Measurements from ENCODE around the gene BLOC1S6. TPM values are rescaled to one million over a fixed set of nuclear protein-coding genes. Genes with fewer than 3 reads are reported as not detected.
A peak's percentile ranks its signal among the peaks of the same experiment; 100 is the strongest.

The BLOC1S6 gene
- total and polyA plus RNA-seq, 2 of the 8 experiments (the other 6 are each of a cell fraction or from before 2014, with no cell fraction given): 4.5 to 28.8 TPM

DNA sequence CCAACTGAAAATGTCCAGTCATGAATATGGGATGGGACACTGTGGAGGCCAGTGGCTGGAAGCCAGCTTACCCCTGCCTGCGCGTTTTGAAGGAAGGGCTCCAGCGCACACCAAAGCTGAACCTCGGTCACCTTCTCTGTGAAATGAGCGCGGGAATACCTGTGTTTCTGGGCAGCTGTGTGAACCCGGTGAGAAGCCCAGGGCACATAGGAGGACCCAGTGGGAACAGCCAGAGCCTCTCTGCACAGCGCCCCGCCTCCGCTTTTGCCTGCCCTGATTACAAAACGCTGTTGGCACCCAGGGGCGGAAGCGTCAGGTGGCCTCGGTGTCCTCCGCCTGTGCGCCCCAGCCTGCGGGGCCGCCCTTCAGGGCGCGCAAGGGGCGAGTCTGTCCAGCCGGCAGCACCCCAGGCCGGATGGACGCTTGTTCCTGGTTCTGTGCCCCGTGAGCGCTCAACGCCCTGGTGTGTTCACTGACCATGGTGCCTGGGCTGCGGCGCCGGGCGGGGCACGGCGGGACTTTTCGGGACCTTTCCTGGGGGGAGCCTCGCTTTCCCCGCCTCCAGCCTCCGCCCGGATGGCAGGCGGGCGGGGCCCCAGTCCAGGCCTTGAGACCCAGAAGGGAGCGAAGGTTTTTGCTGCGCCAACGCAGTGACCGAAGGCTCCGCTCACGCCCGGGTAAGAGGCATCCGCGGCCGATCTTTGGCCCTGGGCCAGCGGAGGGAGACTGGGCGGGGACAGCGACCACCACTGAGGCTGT lies 47.4 kb downstream of the BLOC1S6 start, which contains the start of gene SQOR:
SQOR (plus strand) TSS at position 598 of the 759 bp plus-strand sequence. CDS start 23,895 bp downstream, outside the sequence.
- Histone ChIP-seq H3K9me3 (ENCODE audit: insufficient read depth in 2 of 2, low read depth in 1 of 2, low read length in 1 of 2) (no peaks in the 10 kb centered on the region), H3K14ac (ENCODE audit: insufficient read length) (no peak within 1 kb of the TSS), H3K4ac (replicated peaks; ENCODE audit: insufficient read length, low read depth, low read length) (no peak within 1 kb of the TSS), H4K91ac (replicated peaks; ENCODE audit: insufficient read length, low read length) (no peak within 1 kb of the TSS), H3K79me1 (ENCODE audit: low read depth, low read length) (no peaks in the 10 kb centered on the region), H2BK5ac (ENCODE audit: low read depth, low read length) (no peak within 1 kb of the TSS), H3K27me3 (replicated peaks in 1 of 4; ENCODE audit: control insufficient read depth in 3 of 4, extremely low read depth in 1 of 4, insufficient read depth in 3 of 4, low read length in 3 of 4) (peaks cover 0 to 25% (median 19%) of the 10 kb centered on the region in 4 experiments; a peak in 6 of 7 replicates), H2AFZ (ENCODE audit: low read length) (peak within 1 kb of the TSS; percentile 73), H2BK20ac (ENCODE audit: low read length) (no peak within 1 kb of the TSS), H3K4me1 (replicated peaks in 1 of 4; ENCODE audit: control insufficient read depth in 3 of 4, insufficient read depth in 4 of 4, low read length in 3 of 4) (peaks cover 0 to 7% (median 1%) of the 10 kb centered on the region in 4 experiments; a peak in 3 of 7 replicates), H4K5ac (ENCODE audit: insufficient read length, low read depth, low read length) (no peak within 1 kb of the TSS), H4K8ac (ENCODE audit: extremely low read depth, insufficient read depth, low read length) (no peak within 1 kb of the TSS; the same call in 1 of the 2 replicates), H2BK120ac (replicated peaks; ENCODE audit: low read depth, low read length) (no peak within 1 kb of the TSS), H2BK12ac (ENCODE audit: low read depth, low read length) (no peak within 1 kb of the TSS), H3K9ac (replicated peaks in 1 of 4; ENCODE audit: extremely low read depth in 1 of 4, low read depth in 3 of 4, low read length in 3 of 4) (peak within 1 kb of the TSS in 1 of 4 experiments; percentile 52; a peak in 2 of 7 replicates), H3K4me2 (ENCODE audit: insufficient read depth in 1 of 2, low read depth in 2 of 2, low read length in 2 of 2) (peak within 1 kb of the TSS; percentile 81 to 83), H3K23me2 (ENCODE audit: low read depth, low read length) (peaks cover 10% of the 10 kb centered on the region; the same call in 1 of the 2 replicates), H3K56ac (replicated peaks; ENCODE audit: insufficient read length, low read depth, low read length) (no peak within 1 kb of the TSS), H3K79me2 (ENCODE audit: control insufficient read depth in 1 of 2, insufficient read depth in 2 of 2, low read length in 2 of 2) (no peaks in the 10 kb centered on the region), H4K20me1 (replicated peaks in 1 of 2; ENCODE audit: control insufficient read depth in 1 of 2, insufficient read depth in 2 of 2, low read length in 2 of 2) (no peaks in the 10 kb centered on the region), H2AK5ac (ENCODE audit: low read depth, low read length) (no peak within 1 kb of the TSS), H3K36me3 (ENCODE audit: control insufficient read depth in 2 of 4, insufficient read depth in 4 of 4, low read length in 3 of 4) (no peaks in the 10 kb centered on the region), H3K18ac (ENCODE audit: extremely low read depth, low read length) (no peak within 1 kb of the TSS; the same call in 1 of the 2 replicates), H2BK15ac (ENCODE audit: low read length) (no peak within 1 kb of the TSS), H3K4me3 (ENCODE audit: extremely low read depth in 1 of 4, insufficient read depth in 2 of 4, low read depth in 3 of 4, low read length in 4 of 4) (peak within 1 kb of the TSS; percentile 52 to 75 (median 70)), H3K23ac (ENCODE audit: insufficient read length) (no peak within 1 kb of the TSS), H3K27ac (ENCODE audit: low read depth, low read length) (no peak within 1 kb of the TSS)
- FAIRE-seq (no peak), DNase-seq (ENCODE audit: low read depth in 1 of 2, low spot score in 2 of 2) (peak in 1 of 2 experiments; percentile 74)
- TF ChIP-seq CREB1 (IDR thresholded peaks at IDR 0.05) (no peak), ZNF274 (IDR thresholded peaks at IDR 0.05; ENCODE audit: borderline replicate concordance, extremely low read depth, low read length) (no peak), HDAC2 (IDR thresholded peaks at IDR 0.05; ENCODE audit: borderline replicate concordance in 1 of 2, low read depth in 2 of 2, low read length in 2 of 2) (peak in 1 of 2 experiments; percentile 34; a peak in 1 of 4 replicates), SUZ12 (IDR thresholded peaks at IDR 0.05; ENCODE audit: low read length) (peak; percentile 68; the same call in 1 of the 2 replicates), KDM4A (IDR thresholded peaks at IDR 0.05; ENCODE audit: low read depth, low read length, severe bottlenecking) (peak; percentile 96), ASH2L (IDR thresholded peaks at IDR 0.05; ENCODE audit: low read length) (peak; percentile 65), SIN3A (conservative IDR thresholded peaks at IDR 0.05 in 1 of 2, IDR thresholded peaks at IDR 0.05 in 1 of 2; ENCODE audit: low read depth in 1 of 2, low read length in 2 of 2) (peak in 1 of 2 experiments; percentile 18; a peak in 1 of 4 replicates), SP2 (IDR thresholded peaks at IDR 0.05; ENCODE audit: low read length) (no peak)
- CTCF ChIA-PET (ENCODE audit: partially characterized antibody): interaction anchor here (0.8 to 1.3 kb wide), 7 partner anchors 11 to 177 kb away, joined by 3 to 6 read pairs (median 3); no protein-coding TSS in a partner anchor
- POLR2A ChIA-PET (ENCODE audit: partially characterized antibody): interaction anchor here (0.5 to 1.1 kb wide), 4 partner anchors 47 to 991 kb away, joined by 3 to 5 read pairs (median 3); partner anchors contain the start of gene BLOC1S6
- WGBS, 2 experiments (ENCODE audit: extremely low coverage in 1 of 2, insufficient coverage in 1 of 2, insufficient read length in 1 of 2, insufficient replicate concordance in 2 of 2, low coverage in 1 of 2, low lambda C conversion rate in 2 of 2, missing lambda C conversion rate in 1 of 2): 7% methylated on average over 45 of the region's 53 CpGs; no CpG with 5 or more reads in 1 of the 2 experiments

Measured in H1 (cell line).